ENCODE measurements around the gene TRIM25.

Gene TRIM25

DNA sequence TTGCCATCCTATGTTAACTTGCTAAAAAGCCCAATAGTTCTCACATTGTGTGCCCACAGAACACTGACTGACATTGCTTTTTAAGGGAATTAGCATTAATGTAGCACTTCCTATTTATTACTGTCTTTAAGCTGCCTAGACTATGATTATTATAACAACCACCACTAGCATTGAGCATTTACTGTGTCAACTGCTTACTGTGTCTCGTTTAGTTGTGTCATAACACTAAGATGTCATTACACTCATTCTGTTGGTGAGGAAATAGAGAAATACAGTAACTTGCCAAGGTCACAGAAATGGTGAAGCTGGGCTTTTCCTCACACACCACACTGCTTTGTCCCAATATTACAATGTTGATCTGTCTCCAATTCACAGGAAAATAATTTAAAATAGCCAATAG is 30.2 kb downstream of the TRIM25 start:
- TF ChIP-seq, protein P1, sequence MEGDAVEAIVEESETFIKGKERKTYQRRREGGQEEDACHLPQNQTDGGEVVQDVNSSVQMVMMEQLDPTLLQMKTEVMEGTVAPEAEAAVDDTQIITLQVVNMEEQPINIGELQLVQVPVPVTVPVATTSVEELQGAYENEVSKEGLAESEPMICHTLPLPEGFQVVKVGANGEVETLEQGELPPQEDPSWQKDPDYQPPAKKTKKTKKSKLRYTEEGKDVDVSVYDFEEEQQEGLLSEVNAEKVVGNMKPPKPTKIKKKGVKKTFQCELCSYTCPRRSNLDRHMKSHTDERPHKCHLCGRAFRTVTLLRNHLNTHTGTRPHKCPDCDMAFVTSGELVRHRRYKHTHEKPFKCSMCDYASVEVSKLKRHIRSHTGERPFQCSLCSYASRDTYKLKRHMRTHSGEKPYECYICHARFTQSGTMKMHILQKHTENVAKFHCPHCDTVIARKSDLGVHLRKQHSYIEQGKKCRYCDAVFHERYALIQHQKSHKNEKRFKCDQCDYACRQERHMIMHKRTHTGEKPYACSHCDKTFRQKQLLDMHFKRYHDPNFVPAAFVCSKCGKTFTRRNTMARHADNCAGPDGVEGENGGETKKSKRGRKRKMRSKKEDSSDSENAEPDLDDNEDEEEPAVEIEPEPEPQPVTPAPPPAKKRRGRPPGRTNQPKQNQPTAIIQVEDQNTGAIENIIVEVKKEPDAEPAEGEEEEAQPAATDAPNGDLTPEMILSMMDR (IDR thresholded peaks at IDR 0.05) = no peak

GRCh38 chr17:56881685-56882295 is 32.1 kb downstream of the TRIM25 start:
- TF ChIP-seq, protein P1 (IDR thresholded peaks at IDR 0.05) = no peak

DNA sequence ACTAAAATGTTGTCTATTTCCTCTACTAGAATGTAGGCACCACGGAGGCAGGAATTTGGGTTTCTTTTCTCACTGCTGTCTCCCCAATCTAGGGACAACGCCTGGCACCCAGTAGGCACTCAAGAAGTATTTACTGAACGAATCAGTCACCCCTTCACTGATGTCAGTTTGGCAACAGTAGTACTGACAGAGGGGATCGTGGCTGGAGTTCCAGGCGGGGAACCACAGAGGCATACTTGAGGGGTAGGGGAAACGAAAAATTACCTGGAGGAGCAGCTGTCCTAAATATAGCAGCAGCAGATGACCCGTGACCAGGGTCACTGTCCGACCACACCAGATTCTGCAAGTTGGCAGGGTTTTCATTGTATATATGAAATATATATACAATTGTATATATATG is 33.3 kb downstream of the TRIM25 start:
- TF ChIP-seq, protein P1 (IDR thresholded peaks at IDR 0.05) = no peak

- TF ChIP-seq, protein P1 (IDR thresholded peaks at IDR 0.05) = no peak
Observed at GRCh38 chr17:56880133-56880532, 33.7 kb downstream of the TRIM25 start.

DNA sequence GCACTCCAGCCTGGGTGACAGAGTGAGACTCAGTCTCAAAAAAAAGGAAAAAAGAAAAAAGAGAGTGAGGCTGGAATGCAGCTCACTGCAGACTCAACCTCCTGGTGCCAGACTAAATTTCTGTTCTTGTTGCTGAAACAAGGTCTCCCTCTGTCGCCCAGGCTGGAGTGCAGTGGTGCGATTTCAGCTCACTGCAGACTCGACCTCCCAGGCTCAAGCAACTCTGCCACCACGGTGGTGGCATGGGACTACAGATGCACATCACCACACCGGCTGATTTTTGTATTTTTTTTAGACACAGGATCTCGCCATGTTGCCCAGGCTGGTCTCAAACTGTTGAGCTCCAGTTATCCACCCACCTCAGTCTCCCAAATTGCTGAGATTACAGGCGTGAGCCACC is 34.6 kb downstream of the TRIM25 start:
- TF ChIP-seq, protein P1 (IDR thresholded peaks at IDR 0.05) = no peak

DNA sequence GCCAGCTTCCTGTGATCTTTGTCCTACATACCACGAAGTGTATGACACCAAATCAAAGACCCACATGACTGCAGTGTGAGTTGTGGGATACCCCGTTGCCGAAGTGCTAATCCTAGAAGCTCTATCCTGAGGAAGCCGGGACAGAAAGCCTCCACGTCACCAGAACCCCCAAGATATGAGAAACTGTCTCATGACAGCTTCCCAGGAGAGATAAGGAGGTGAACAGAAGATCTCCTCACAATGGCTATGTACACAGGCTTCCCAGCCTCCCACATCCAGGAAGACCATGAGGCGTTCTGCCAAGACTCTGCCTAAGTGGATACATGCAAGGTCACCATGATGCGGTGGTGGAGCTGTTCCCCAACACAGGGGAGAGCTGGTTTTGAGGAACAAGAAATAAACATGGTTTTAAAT is 37.1 kb downstream of the TRIM25 start:
- TF ChIP-seq, protein P1 (IDR thresholded peaks at IDR 0.05) = no peak

- TF ChIP-seq, protein P1 (IDR thresholded peaks at IDR 0.05) = no peak
Observed at GRCh38 chr17:56870081-56870651, 43.7 kb downstream of the TRIM25 start.

Data from LNCAP (cell line).